NB4 (cell line): Measurements from ENCODE around the gene UNC13B.

Experiments
- MAX ChIP-seq: IDR thresholded peaks from 2 replicates; pipeline ENCODE4 v1.6.1; 2011; ENCODE audit warnings: low read depth, low read length
- POLR2A ChIP-seq: IDR thresholded peaks from 2 replicates; pipeline ENCODE4 v1.6.1; 2011; ENCODE audit warnings: mild to moderate bottlenecking; ENCODE audit not compliant: insufficient read length; ENCODE audit errors: extremely low read depth
- TF ChIP-seq, protein P1 (sequence below): IDR thresholded peaks from one replicate; pipeline ENCODE4 v1.5.1; 2012; ENCODE audit warnings: low read depth, low read length

DNA sequence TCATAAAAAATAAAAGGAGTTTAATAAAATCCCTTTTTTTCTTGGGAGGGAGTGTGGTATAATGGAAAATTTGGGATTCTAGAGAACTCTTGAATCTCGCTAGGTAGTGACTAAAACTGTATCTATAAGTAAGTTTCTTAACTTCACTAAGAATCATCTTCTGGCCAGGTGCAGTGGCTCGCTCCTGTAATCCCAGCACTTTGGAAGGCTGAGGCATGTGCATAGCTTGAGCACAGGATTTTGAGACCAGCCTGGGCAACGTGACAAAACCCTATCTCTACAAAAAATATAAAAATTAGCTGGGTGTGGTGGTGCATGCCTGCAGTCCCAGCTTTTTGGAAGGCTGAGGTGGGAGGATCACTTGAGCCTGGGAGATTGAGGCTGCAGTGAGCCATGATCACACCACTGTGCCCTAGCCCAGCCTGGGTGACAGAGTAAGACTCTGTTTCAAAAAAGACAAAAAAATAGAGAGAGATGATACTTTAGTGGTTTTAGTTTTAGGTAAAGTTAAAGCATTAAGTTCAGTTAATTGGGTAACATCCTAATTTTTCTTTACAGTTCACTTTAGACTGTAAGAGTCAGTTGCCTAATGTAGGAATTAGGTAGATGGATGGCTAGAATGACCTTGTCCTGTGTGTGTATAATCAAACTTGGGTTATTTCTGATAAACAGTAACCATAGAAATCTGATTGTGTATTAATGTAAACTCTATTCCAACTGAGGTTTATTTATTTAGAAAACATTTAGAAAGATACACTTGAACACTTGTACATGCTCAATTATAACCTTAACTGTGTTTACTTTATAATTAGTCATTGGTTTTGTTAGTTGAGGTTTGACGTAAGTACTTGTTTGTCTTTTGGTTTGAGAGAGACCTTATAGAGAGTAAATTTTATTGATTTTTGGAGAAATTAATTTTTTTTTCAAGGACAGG lies 17.8 kb downstream of the UNC13B start:
- TF ChIP-seq, protein P1, sequence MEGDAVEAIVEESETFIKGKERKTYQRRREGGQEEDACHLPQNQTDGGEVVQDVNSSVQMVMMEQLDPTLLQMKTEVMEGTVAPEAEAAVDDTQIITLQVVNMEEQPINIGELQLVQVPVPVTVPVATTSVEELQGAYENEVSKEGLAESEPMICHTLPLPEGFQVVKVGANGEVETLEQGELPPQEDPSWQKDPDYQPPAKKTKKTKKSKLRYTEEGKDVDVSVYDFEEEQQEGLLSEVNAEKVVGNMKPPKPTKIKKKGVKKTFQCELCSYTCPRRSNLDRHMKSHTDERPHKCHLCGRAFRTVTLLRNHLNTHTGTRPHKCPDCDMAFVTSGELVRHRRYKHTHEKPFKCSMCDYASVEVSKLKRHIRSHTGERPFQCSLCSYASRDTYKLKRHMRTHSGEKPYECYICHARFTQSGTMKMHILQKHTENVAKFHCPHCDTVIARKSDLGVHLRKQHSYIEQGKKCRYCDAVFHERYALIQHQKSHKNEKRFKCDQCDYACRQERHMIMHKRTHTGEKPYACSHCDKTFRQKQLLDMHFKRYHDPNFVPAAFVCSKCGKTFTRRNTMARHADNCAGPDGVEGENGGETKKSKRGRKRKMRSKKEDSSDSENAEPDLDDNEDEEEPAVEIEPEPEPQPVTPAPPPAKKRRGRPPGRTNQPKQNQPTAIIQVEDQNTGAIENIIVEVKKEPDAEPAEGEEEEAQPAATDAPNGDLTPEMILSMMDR, result no peak
- no peak for TF ChIP-seq MAX
- no peak for TF ChIP-seq POLR2A
